HepG2 (cell line): ENCODE data around the gene ZNF687. TPM values are rescaled to one million over a fixed set of nuclear protein-coding genes. Genes with fewer than 3 reads are reported as not detected.

Source experiments
- ATAC-seq: fragments of 200-7000 bp; cut with Tn5 transposase; 3 replicates; pipeline ENCODE4 v1.9.1; 2020; ENCODE audit warnings: mild to moderate bottlenecking, moderate library complexity
- BruUV-seq: library from RNA; stranded (reverse); fragments of 400-500 nt; replicated peaks from 2 replicates; lab custom pipeline; 2021; lab: Mats Ljungman, UMichigan
- CTCF ChIA-PET: fragments of 300-600 bp; formaldehyde crosslinking; extraction: SDS; loops from one replicate; lab custom pipeline; 2021; ENCODE audit warnings: low total read pairs, inconsistent platforms, low intra/inter-chr PET ratio; lab: Yijun Ruan, JAX
- POLR2A ChIA-PET: fragments of 350-600 bp; sonication (Branson Sonifier 250); formaldehyde crosslinking; loops from one replicate; lab custom pipeline; 2020; ENCODE audit warnings: antibody characterized with exemption, inconsistent platforms; lab: Yijun Ruan, JAX
- DNase-seq: peaks from one replicate; pipeline ENCODE4 v3.0.0-alpha.2; 2015; ENCODE audit warnings: low spot score
- FAIRE-seq: peaks from 3 replicates; lab custom pipeline; 2011; peaks lifted over from hg19 to GRCh38; lab: Jason Lieb, UNC
- H2AFZ ChIP-seq: one replicate; pipeline ENCODE4 v1.6.1; 2011; ENCODE audit warnings: low read length, inconsistent platforms
- H3K27ac ChIP-seq: fragments of 300-600 bp; 3 replicates; pipeline ENCODE4 v1.8.0; 2011; ENCODE audit warnings: mixed run types, mild to moderate bottlenecking, mixed read lengths, low read length, inconsistent platforms; ENCODE audit not compliant: insufficient read depth; ENCODE audit errors: extremely low read length
- H3K27me3 ChIP-seq, 2 experiments: fragments of 200-600 bp in 1 of 2; 2 replicates in 1 of 2; 3 replicates in 1 of 2; pipeline versions ENCODE4 v1.6.0 to v1.8.0; 2011; ENCODE audit warnings: low read length in 2 of 2, mild to moderate bottlenecking in 2 of 2, moderate library complexity in 2 of 2, inconsistent platforms in 1 of 2; ENCODE audit not compliant: insufficient read depth in 2 of 2, control insufficient read depth in 1 of 2
- H3K36me3 ChIP-seq, 2 experiments: fragments of 200-600 bp in 1 of 2; replicated peaks in 1 of 2; 2 replicates in 1 of 2; 3 replicates in 1 of 2; pipeline versions ENCODE4 v1.5.1 to v1.8.0; 2011; ENCODE audit warnings: low read length in 2 of 2, inconsistent platforms in 1 of 2; ENCODE audit not compliant: insufficient read depth in 2 of 2, control insufficient read depth in 1 of 2
- H3K4me1 ChIP-seq: 2 replicates; pipeline ENCODE4 v1.5.1; 2012; ENCODE audit warnings: low read length, inconsistent platforms; ENCODE audit not compliant: insufficient read depth
- H3K4me2 ChIP-seq: 2 replicates; pipeline ENCODE4 v1.6.0; 2011; ENCODE audit warnings: low read depth, low read length, inconsistent platforms
- H3K4me3 ChIP-seq, 3 experiments: fragments of 200-600 bp in 1 of 3; sonication (generic), shearing (Covaris generic) in 1 of 3; replicated peaks in 1 of 3; 2 replicates each; pipeline ENCODE4 v1.5.1; 2011 to 2016; ENCODE audit warnings: low read length in 3 of 3, inconsistent platforms in 2 of 3, low read depth in 2 of 3, mild to moderate bottlenecking in 2 of 3, control low read depth in 1 of 3, mixed read lengths in 1 of 3; ENCODE audit not compliant: insufficient read depth in 1 of 3
- H3K79me2 ChIP-seq: one replicate; pipeline ENCODE4 v1.6.1; 2011; ENCODE audit warnings: low read length, inconsistent platforms; ENCODE audit not compliant: insufficient read depth
- H3K9ac ChIP-seq: 2 replicates; pipeline ENCODE4 v1.6.0; 2011; ENCODE audit warnings: mild to moderate bottlenecking, low read depth, low read length, inconsistent platforms; ENCODE audit not compliant: insufficient read depth
- H3K9me3 ChIP-seq: 2 replicates; pipeline ENCODE4 v1.5.1; 2012; ENCODE audit warnings: mild to moderate bottlenecking, low read length
- H4K20me1 ChIP-seq: 2 replicates; pipeline ENCODE4 v1.6.0; 2011; ENCODE audit warnings: inconsistent platforms, mild to moderate bottlenecking, low read length, moderate library complexity; ENCODE audit not compliant: insufficient read depth
- ATF3 ChIP-seq: sonication (generic); formaldehyde crosslinking; IDR thresholded peaks from 2 replicates; pipeline ENCODE4 v1.4.0; 2020; ENCODE audit warnings: missing genetic modification reagents
- ATF7 ChIP-seq, 2 experiments: fragments of 450-650 bp in 1 of 2; sonication (generic) in 1 of 2; formaldehyde crosslinking in 1 of 2; IDR thresholded peaks; 2 replicates each; pipeline versions ENCODE4 v1.4.0 to v1.6.1; 2016 to 2020; ENCODE audit warnings: antibody characterized with exemption in 1 of 2, mild to moderate bottlenecking in 1 of 2, missing genetic modification reagents in 1 of 2
- CREM ChIP-seq, 2 experiments: sonication (generic) in 1 of 2; formaldehyde crosslinking in 1 of 2; IDR thresholded peaks; 2 replicates each; pipeline versions ENCODE4 v1.4.0 to v1.6.1; 2016 to 2020; ENCODE audit warnings: antibody characterized with exemption in 1 of 2, mild to moderate bottlenecking in 1 of 2, missing genetic modification reagents in 1 of 2
- EP300 ChIP-seq, 3 experiments: sonication (generic) in 1 of 3; formaldehyde crosslinking in 1 of 3; IDR thresholded peaks; 2 replicates each; pipeline versions ENCODE4 v1.5.1 to v1.6.1; 2011 to 2020; ENCODE audit warnings: low read depth in 2 of 3, low read length in 2 of 3, borderline replicate concordance in 1 of 3, improper control_type of control experiment in 1 of 3, mild to moderate bottlenecking in 1 of 3, missing genetic modification reagents in 1 of 3, moderate library complexity in 1 of 3
- HOXA3 ChIP-seq: sonication (generic); formaldehyde crosslinking; IDR thresholded peaks from 2 replicates; pipeline ENCODE4 v1.5.0; 2020; ENCODE audit warnings: missing genetic modification reagents
- NBN ChIP-seq: fragments of 450-650 bp; conservative IDR thresholded peaks from 2 replicates; pipeline ENCODE4 v1.6.1; 2017
- NFKBIZ ChIP-seq: IDR thresholded peaks from 2 replicates; pipeline ENCODE4 v1.6.1; 2018; ENCODE audit warnings: missing genetic modification reagents, missing compliant biosample characterization
- RCOR2 ChIP-seq: IDR thresholded peaks from 2 replicates; pipeline ENCODE4 v1.6.1; 2016; ENCODE audit warnings: missing biosample characterization, missing genetic modification reagents
- ZNF34 ChIP-seq: sonication (generic); formaldehyde crosslinking; IDR thresholded peaks from 2 replicates; pipeline ENCODE4 v1.4.0; 2020; ENCODE audit warnings: mild to moderate bottlenecking, missing genetic modification reagents, borderline replicate concordance
- WGBS: methylation state at CpG from one replicate; pipeline ENCODE4 v1.1.6; 2017; ENCODE audit warnings: low lambda C conversion rate; 5-methylcytosine and 5-hydroxymethylcytosine counted together
- in situ Hi-C: cut with HindIII; loops from 2 replicates; pipeline ENCODE4 v1.10.0; 2017; ENCODE audit warnings: low pct_unique_long_range_greater_than_20kb; ENCODE audit not compliant: extremely low pct_ligation_motif_present
- intact Hi-C: fragments of 100-400 bp; cut with micrococcal nuclease; formaldehyde crosslinking; loops from one replicate; pipeline ENCODE4 v1.10.0; 2022; ENCODE audit not compliant: unreplicated experiment
- polyA plus RNA-seq, 8 experiments: library from polyadenylated mRNA; depleted of rRNA in 3 of 8; stranded (reverse) in 7 of 8; unstranded in 1 of 8; fragments of >200 nt; fragmentation: Illumina TruSeq in 4 of 8; extraction: Trizol in 4 of 8; gene quantifications; 2 replicates each; pipeline versions ENCODE4 v1.2.1 to v1.2.3, GENCODE V29; 2011 to 2016; ENCODE audit warnings: low read depth in 4 of 8, missing spikeins in 1 of 8, mixed read lengths in 1 of 8; ENCODE audit not compliant: insufficient read depth in 1 of 8
- total RNA-seq, 5 experiments: library from RNA; depleted of rRNA; stranded (reverse); fragments of >200 nt; fragmentation: Illumina TruSeq; extraction: Trizol; gene quantifications; 2 replicates each; pipeline ENCODE4 v1.2.3, GENCODE V29; 2016; ENCODE audit warnings: low read depth in 1 of 5
- TF ChIP-seq, protein P1 (sequence below): sonication (generic); formaldehyde crosslinking; IDR thresholded peaks from 2 replicates; pipeline ENCODE4 v1.4.0; 2020; ENCODE audit warnings: mild to moderate bottlenecking, missing genetic modification reagents
- TF ChIP-seq, protein P2 (sequence below): sonication (generic); formaldehyde crosslinking; IDR thresholded peaks from 2 replicates; pipeline ENCODE4 v1.5.1; 2020; ENCODE audit warnings: mild to moderate bottlenecking, missing genetic modification reagents, moderate library complexity

ZNF687 gene
- total and polyA plus RNA-seq, 2 of the 13 experiments (the other 11 are each of a cell fraction or from before 2014, with no cell fraction given) = 14.1 to 16.5 TPM

- Histone ChIP-seq H3K4me2 (no peak overlapping the region), H4K20me1 (no peaks in the 10 kb centered on the region), H3K9me3 (no peaks in the 10 kb centered on the region), H3K9ac (no peak overlapping the region), H3K27ac (no peak overlapping the region), H3K79me2 (no peaks in the 10 kb centered on the region), H3K36me3 (peaks cover 12 to 68% of the 10 kb centered on the region in 2 experiments), H2AFZ (no peak overlapping the region), H3K4me3 (no peak overlapping the region), H3K27me3 (no peaks in the 10 kb centered on the region), H3K4me1 (peaks cover 17% of the 10 kb centered on the region)
- in situ Hi-C loops (no loop called here), intact Hi-C loops (no loop called here)
- POLR2A ChIA-PET = interaction anchor here (0.7 to 1.7 kb wide), 8 partner anchors 12 to 122 kb away, joined by 3 to 21 read pairs (median 4); partner anchors contain the start of genes PI4KB, PSMD4, SELENBP1 and VPS72
- no TSS peak for BruUV-seq
- CTCF ChIA-PET = interaction anchor here (0.7 kb wide), 1 partner anchor 11 kb away, joined by 3 read pairs; no protein-coding TSS in a partner anchor
- DNase-seq (peak; percentile 82), FAIRE-seq (no peak), ATAC-seq (peak; percentile 78)
- WGBS = 75% methylated on average over 7 of the region's 7 CpGs
- TF ChIP-seq ZNF34 (CRISPR knock-in tag) (no peak), CREM (IDR thresholded peaks at IDR 0.05) (0 out of 2 replicates have a peak, but pooled peaks have one; percentile 16), CREM (CRISPR knock-in tag; IDR thresholded peaks at IDR 0.05) (no peak), NBN (no peak), ATF7 (IDR thresholded peaks at IDR 0.05) (peak; percentile 33; the same call in 1 of the 2 replicates), ATF7 (CRISPR knock-in tag; IDR thresholded peaks at IDR 0.05) (no peak), RCOR2 (CRISPR knock-in tag) (no peak), HOXA3 (CRISPR knock-in tag) (no peak), ATF3 (CRISPR knock-in tag) (peak; percentile 71), NFKBIZ (CRISPR knock-in tag) (no peak), EP300 (IDR thresholded peaks at IDR 0.05; ENCODE audit: low read depth in 2 of 2, low read length in 2 of 2) (no peak), EP300 (CRISPR knock-in tag; IDR thresholded peaks at IDR 0.05; ENCODE audit: borderline replicate concordance) (peak; percentile 28; the same call in 1 of the 2 replicates)
- TF ChIP-seq, protein P1, sequence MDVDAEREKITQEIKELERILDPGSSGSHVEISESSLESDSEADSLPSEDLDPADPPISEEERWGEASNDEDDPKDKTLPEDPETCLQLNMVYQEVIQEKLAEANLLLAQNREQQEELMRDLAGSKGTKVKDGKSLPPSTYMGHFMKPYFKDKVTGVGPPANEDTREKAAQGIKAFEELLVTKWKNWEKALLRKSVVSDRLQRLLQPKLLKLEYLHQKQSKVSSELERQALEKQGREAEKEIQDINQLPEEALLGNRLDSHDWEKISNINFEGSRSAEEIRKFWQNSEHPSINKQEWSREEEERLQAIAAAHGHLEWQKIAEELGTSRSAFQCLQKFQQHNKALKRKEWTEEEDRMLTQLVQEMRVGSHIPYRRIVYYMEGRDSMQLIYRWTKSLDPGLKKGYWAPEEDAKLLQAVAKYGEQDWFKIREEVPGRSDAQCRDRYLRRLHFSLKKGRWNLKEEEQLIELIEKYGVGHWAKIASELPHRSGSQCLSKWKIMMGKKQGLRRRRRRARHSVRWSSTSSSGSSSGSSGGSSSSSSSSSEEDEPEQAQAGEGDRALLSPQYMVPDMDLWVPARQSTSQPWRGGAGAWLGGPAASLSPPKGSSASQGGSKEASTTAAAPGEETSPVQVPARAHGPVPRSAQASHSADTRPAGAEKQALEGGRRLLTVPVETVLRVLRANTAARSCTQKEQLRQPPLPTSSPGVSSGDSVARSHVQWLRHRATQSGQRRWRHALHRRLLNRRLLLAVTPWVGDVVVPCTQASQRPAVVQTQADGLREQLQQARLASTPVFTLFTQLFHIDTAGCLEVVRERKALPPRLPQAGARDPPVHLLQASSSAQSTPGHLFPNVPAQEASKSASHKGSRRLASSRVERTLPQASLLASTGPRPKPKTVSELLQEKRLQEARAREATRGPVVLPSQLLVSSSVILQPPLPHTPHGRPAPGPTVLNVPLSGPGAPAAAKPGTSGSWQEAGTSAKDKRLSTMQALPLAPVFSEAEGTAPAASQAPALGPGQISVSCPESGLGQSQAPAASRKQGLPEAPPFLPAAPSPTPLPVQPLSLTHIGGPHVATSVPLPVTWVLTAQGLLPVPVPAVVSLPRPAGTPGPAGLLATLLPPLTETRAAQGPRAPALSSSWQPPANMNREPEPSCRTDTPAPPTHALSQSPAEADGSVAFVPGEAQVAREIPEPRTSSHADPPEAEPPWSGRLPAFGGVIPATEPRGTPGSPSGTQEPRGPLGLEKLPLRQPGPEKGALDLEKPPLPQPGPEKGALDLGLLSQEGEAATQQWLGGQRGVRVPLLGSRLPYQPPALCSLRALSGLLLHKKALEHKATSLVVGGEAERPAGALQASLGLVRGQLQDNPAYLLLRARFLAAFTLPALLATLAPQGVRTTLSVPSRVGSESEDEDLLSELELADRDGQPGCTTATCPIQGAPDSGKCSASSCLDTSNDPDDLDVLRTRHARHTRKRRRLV (CRISPR knock-in tag) = no peak
- TF ChIP-seq, protein P2, sequence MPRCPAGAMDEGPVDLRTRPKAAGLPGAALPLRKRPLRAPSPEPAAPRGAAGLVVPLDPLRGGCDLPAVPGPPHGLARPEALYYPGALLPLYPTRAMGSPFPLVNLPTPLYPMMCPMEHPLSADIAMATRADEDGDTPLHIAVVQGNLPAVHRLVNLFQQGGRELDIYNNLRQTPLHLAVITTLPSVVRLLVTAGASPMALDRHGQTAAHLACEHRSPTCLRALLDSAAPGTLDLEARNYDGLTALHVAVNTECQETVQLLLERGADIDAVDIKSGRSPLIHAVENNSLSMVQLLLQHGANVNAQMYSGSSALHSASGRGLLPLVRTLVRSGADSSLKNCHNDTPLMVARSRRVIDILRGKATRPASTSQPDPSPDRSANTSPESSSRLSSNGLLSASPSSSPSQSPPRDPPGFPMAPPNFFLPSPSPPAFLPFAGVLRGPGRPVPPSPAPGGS = no peak
Measured at GRCh38 chr1:151311589-151312331, 29.7 kb downstream of the ZNF687 start.
